ENCODE results near the gene PCDH10.

- TF ChIP-seq, protein P1, sequence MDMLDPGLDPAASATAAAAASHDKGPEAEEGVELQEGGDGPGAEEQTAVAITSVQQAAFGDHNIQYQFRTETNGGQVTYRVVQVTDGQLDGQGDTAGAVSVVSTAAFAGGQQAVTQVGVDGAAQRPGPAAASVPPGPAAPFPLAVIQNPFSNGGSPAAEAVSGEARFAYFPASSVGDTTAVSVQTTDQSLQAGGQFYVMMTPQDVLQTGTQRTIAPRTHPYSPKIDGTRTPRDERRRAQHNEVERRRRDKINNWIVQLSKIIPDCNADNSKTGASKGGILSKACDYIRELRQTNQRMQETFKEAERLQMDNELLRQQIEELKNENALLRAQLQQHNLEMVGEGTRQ (IDR thresholded peaks at IDR 0.05; ENCODE audit: low read length): no peak
- TF ChIP-seq, protein P2, sequence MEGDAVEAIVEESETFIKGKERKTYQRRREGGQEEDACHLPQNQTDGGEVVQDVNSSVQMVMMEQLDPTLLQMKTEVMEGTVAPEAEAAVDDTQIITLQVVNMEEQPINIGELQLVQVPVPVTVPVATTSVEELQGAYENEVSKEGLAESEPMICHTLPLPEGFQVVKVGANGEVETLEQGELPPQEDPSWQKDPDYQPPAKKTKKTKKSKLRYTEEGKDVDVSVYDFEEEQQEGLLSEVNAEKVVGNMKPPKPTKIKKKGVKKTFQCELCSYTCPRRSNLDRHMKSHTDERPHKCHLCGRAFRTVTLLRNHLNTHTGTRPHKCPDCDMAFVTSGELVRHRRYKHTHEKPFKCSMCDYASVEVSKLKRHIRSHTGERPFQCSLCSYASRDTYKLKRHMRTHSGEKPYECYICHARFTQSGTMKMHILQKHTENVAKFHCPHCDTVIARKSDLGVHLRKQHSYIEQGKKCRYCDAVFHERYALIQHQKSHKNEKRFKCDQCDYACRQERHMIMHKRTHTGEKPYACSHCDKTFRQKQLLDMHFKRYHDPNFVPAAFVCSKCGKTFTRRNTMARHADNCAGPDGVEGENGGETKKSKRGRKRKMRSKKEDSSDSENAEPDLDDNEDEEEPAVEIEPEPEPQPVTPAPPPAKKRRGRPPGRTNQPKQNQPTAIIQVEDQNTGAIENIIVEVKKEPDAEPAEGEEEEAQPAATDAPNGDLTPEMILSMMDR (IDR thresholded peaks at IDR 0.05; ENCODE audit: control extremely low read depth in 1 of 3, insufficient read depth in 1 of 3, low read depth in 1 of 3, low read length in 3 of 3): no peak
- no peak for TF ChIP-seq SRF (IDR thresholded peaks at IDR 0.05; ENCODE audit: low read depth, low read length)
- no peak for TF ChIP-seq EGR1 (IDR thresholded peaks at IDR 0.05; ENCODE audit: borderline replicate concordance, low read depth, low read length)
- no peak for TF ChIP-seq TEAD4 (IDR thresholded peaks at IDR 0.05; ENCODE audit: low read depth, low read length)
- no peak for TF ChIP-seq CEBPB (IDR thresholded peaks at IDR 0.05; ENCODE audit: low read depth, low read length)
- TF ChIP-seq EP300 (IDR thresholded peaks at IDR 0.05; ENCODE audit: borderline replicate concordance in 1 of 2, low read depth in 2 of 2, low read length in 2 of 2): no peak
Measured at GRCh38 chr4:133233922-133234321, 84.8 kb downstream of the PCDH10 start.

All from H1 (cell line).